Gastrocnemius medialis (tissue), 4 donors: ENCODE results near the gene NLRC5. TPM values are rescaled to one million over a fixed set of nuclear protein-coding genes. Genes with fewer than 3 reads are reported as not detected.

Experiments used
- ATAC-seq, 2 donors: fragments of 150-250 bp; one replicate each; pipeline ENCODE4 v1.9.1; 2016
- DNase-seq, 2 donors: peaks; one replicate each; pipeline ENCODE4 v3.0.0-alpha.2; 2019
- H3K27ac ChIP-seq, 4 donors: fragments of 200-600 bp; sonication (generic); 1 replicate in 1 of 4; 2 replicates in 3 of 4; pipeline ENCODE4 v1.5.1; 2016 to 2018; ENCODE audit warnings: mild to moderate bottlenecking in 2 of 4, moderate library complexity in 1 of 4
- H3K27me3 ChIP-seq, 3 donors: fragments of 200-600 bp; sonication (generic) in 2 of 3; 1 replicate in 1 of 3; 2 replicates in 2 of 3; pipeline versions ENCODE4 v1.5.1 to v1.6.0; 2016 to 2019; ENCODE audit warnings: mild to moderate bottlenecking in 1 of 3, moderate library complexity in 1 of 3
- H3K36me3 ChIP-seq, 2 donors: fragments of 200-600 bp; sonication (generic) in 1 of 2; one replicate each; pipeline ENCODE4 v1.5.1; 2017 to 2018
- H3K4me1 ChIP-seq, 2 donors: fragments of 200-600 bp; sonication (generic) in 1 of 2; one replicate each; pipeline ENCODE4 v1.5.1; 2016 to 2017; ENCODE audit warnings: mild to moderate bottlenecking in 2 of 2
- H3K4me3 ChIP-seq, 4 donors: fragments of 200-600 bp; sonication (generic) in 3 of 4; 1 replicate in 1 of 4; 2 replicates in 3 of 4; pipeline ENCODE4 v1.5.1; 2016 to 2019; ENCODE audit warnings: mild to moderate bottlenecking in 2 of 4
- H3K9me3 ChIP-seq, 3 donors: fragments of 200-600 bp; sonication (generic) in 2 of 3; 1 replicate in 1 of 3; 2 replicates in 2 of 3; pipeline ENCODE4 v1.5.1; 2016 to 2019
- CTCF ChIP-seq, 5 experiments: fragments of 450-650 bp in 3 of 5; fragments of 200-600 bp in 2 of 5; sonication (generic) in 2 of 5; IDR thresholded peaks in 4 of 5; conservative IDR thresholded peaks in 1 of 5; 1 replicate in 4 of 5; 2 replicates in 1 of 5; pipeline ENCODE4 v1.5.1; 2016 to 2019; ENCODE audit warnings: antibody characterized with exemption in 5 of 5, mild to moderate bottlenecking in 3 of 5, moderate library complexity in 3 of 5
- POLR2A ChIP-seq, 2 donors: fragments of 450-650 bp; IDR thresholded peaks; one replicate each; pipeline ENCODE4 v1.6.1; 2017; ENCODE audit warnings: antibody characterized with exemption in 2 of 2, mild to moderate bottlenecking in 2 of 2, moderate library complexity in 2 of 2
- in situ Hi-C, 4 donors: fragments of 200-750 bp; cut with MboI; loops; one replicate each; pipeline versions ENCODE4 v1.15.0 to v1.8.0; 2017; ENCODE audit warnings: low sequenced_read_pairs in 4 of 4
- intact Hi-C: fragments of 100-400 bp; cut with DNase I; formaldehyde crosslinking; loops from one replicate; pipeline ENCODE4 v1.15.1; 2023; ENCODE audit warnings: low total_unique reads
- total RNA-seq, 4 donors: library from RNA; depleted of rRNA; stranded (reverse); fragments of >200 nt; gene quantifications; one replicate each; pipeline versions ENCODE4 v1.1.0 to v1.2.3, GENCODE V29; 2016

The NLRC5 gene
- total RNA-seq, 4 donors from 2014 or later = 2.5 to 9.4 (median 5.1) TPM

DNA sequence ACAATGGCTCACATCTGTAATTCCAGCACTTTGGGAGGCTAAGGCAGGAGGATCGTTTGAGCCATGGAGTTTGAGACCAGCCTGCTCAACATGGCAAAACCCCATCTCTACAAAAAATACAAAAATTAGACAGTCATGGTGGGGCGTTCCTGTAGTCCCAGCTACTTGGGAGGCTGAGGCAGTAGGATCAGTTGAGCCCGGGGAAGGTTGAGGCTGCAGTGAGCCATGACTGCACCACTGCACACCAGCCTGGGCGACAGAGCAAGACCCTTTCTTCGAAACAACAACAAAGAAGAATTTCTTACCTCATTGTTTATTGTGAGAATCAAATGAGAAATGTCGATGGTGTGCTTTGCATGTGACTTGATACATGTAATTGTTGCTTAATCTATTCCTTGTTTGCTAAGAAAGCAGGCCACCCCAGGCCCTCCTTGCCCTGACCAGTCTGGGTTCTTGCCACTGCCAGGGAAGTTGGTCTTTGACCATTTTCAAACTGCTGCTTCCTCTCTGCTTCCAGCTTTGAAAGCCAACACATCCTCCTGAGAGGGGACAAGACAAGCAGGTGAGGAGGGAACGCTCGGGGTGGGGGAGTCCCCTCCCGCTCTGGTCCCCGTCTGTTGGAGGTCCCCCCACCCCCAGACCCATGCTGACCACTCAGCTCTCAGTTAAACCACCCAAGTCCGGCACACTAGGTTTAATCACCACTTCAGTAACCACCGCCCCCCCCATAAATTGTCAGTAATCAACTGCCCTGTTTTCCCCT lies 55.8 kb downstream of the NLRC5 start:
- intact Hi-C loops = loop anchor here (1.0 kb wide), 1 partner anchor 178 kb away; no protein-coding TSS in a partner anchor
- Histone ChIP-seq H3K4me3 (no peak overlapping the region), H3K4me1 (peaks cover 0 to 8% of the 10 kb centered on the region in 2 donors), H3K27ac (no peak overlapping the region), H3K9me3 (no peaks in the 10 kb centered on the region), H3K27me3 (no peaks in the 10 kb centered on the region), H3K36me3 (no peaks in the 10 kb centered on the region)
- in situ Hi-C loops = loop anchor here (10.0 kb wide), 2 partner anchors 170 to 180 kb away; partner anchors contain the start of gene SLC12A3 (in 3 of the 4)
- no peak for TF ChIP-seq CTCF (IDR thresholded peaks at IDR 0.05 in 4 of 5, conservative IDR thresholded peaks at IDR 0.05 in 1 of 5)
- TF ChIP-seq POLR2A (IDR thresholded peaks at IDR 0.05) = no peak
- no peak for ATAC-seq
- no peak for DNase-seq

DNA sequence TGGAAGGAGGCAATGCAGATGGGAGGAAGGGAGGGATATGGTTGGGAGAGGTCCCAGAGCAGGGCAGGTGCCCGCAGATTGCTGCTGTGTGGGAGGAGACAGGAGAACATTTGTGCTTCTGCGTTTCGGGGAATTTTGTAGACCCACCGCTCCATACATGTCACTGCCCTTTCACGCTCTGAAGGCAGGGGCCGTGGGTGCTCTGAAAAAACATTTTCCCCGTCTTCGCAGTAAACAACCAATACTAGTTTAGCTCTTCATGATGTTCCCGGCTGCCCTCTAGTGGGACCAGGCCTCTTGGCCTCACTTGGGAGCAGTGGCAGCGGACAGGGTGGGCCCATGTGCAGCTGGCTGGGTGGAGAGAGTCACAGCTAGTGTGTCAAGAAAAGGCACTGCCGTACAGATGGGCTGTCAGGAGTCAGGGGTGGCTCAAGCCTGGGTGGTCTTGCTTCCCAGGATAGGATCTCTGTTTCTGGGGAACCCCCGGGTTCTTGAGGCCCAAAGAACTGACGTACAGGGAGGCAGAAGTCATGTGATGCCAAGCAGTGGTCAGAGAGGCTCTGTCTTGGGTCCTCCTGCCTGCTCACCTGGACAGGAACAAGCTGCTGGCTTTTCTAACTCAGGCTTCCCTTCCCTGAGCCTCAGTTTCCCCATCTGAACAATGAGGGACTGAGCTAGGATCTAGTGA lies 56.5 kb downstream of the NLRC5 start:
- in situ Hi-C loops (loop anchor here (10.0 kb wide), 2 partner anchors 171 to 181 kb away; partner anchors contain the start of gene SLC12A3 (in 3 of the 4)), intact Hi-C loops (loop anchor here (1.0 kb wide), 1 partner anchor 179 kb away; no protein-coding TSS in a partner anchor)
- no peaks in the 10 kb centered on the region for H3K36me3 ChIP-seq
- H3K27me3 ChIP-seq = no peaks in the 10 kb centered on the region
- ATAC-seq = peak; percentile 70 to 75
- peak; percentile 32 to 70 for DNase-seq
- H3K4me1 ChIP-seq = peaks cover 0 to 8% of the 10 kb centered on the region in 2 donors
- TF ChIP-seq POLR2A (IDR thresholded peaks at IDR 0.05) (no peak), CTCF (IDR thresholded peaks at IDR 0.05 in 4 of 5, conservative IDR thresholded peaks at IDR 0.05 in 1 of 5) (peak; percentile 11 to 56 (median 45))
- no peak overlapping the region for H3K27ac ChIP-seq
- no peaks in the 10 kb centered on the region for H3K9me3 ChIP-seq
- H3K4me3 ChIP-seq = no peak overlapping the region

GRCh38 chr16:57048095-57048494 lies 58.7 kb downstream of the NLRC5 start:
- intact Hi-C loops = no loop called here
- in situ Hi-C loops = loop anchor here (10.0 kb wide), 2 partner anchors 173 to 183 kb away; partner anchors contain the start of gene SLC12A3 (in 3 of the 4)
- DNase-seq = no peak
- no peak overlapping the region for H3K4me3 ChIP-seq
- peaks cover 0 to 8% of the 10 kb centered on the region in 2 donors for H3K4me1 ChIP-seq
- H3K27ac ChIP-seq = no peak overlapping the region
- no peaks in the 10 kb centered on the region for H3K36me3 ChIP-seq
- H3K27me3 ChIP-seq = no peaks in the 10 kb centered on the region
- ATAC-seq = no peak
- TF ChIP-seq CTCF (IDR thresholded peaks at IDR 0.05 in 4 of 5, conservative IDR thresholded peaks at IDR 0.05 in 1 of 5) (no peak), POLR2A (IDR thresholded peaks at IDR 0.05) (no peak)
- H3K9me3 ChIP-seq = no peaks in the 10 kb centered on the region

DNA sequence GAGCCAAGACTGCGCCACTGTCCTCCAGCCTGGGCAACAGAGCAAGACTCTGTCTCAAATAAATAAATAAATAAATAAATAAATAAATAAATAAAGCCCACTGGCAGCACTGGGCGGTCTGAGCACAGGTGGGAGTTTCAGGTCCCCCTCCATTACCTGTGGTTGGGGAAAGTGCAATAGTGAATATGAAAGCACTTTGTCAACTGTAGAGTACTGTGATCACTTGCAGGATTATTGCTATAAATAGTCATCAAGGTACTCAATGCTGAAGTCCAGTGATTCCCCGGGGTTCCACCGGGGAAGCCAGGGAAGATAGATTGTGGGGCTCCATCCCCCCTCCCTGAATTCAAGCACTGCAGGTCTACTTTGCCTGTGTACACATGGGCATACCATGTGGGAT lies 60.3 kb downstream of the NLRC5 start:
- Histone ChIP-seq H3K27me3 (no peaks in the 10 kb centered on the region), H3K27ac (no peak overlapping the region), H3K9me3 (no peaks in the 10 kb centered on the region), H3K4me3 (no peak overlapping the region), H3K4me1 (peaks cover 0 to 8% of the 10 kb centered on the region in 2 donors), H3K36me3 (no peaks in the 10 kb centered on the region)
- TF ChIP-seq CTCF (IDR thresholded peaks at IDR 0.05 in 4 of 5, conservative IDR thresholded peaks at IDR 0.05 in 1 of 5) (no peak), POLR2A (IDR thresholded peaks at IDR 0.05) (no peak)
- ATAC-seq (no peak), DNase-seq (no peak)
- intact Hi-C loops = no loop called here
- in situ Hi-C loops = loop anchor here (10.0 kb wide), 2 partner anchors 175 to 185 kb away; partner anchors contain the start of gene SLC12A3 (in 3 of the 4)
